H1 (cell line): ENCODE data around the gene NRDE2. TPM values are rescaled to one million over a fixed set of nuclear protein-coding genes. Genes with fewer than 3 reads are reported as not detected.

Experiments used
- CTCF ChIA-PET: fragments of 300-600 bp; sonication (Branson Sonifier 250); formaldehyde crosslinking; loops from one replicate; lab custom pipeline; 2021; ENCODE audit not compliant: partially characterized antibody; lab: Charles Lee
- POLR2A ChIA-PET: fragments of 300-600 bp; sonication (Branson Sonifier 250); formaldehyde crosslinking; loops from one replicate; lab custom pipeline; 2021; ENCODE audit warnings: inconsistent platforms; ENCODE audit not compliant: partially characterized antibody; lab: Charles Lee
- DNase-seq, 2 experiments: peaks; one replicate each; pipeline versions ENCODE4 v3.0.0 to v3.0.0-alpha.2; 2010 to 2022; ENCODE audit warnings: low spot score in 2 of 2, low read depth in 1 of 2, mixed read lengths in 1 of 2
- FAIRE-seq: peaks from 2 replicates; lab custom pipeline; 2011; peaks lifted over from hg19 to GRCh38; lab: Jason Lieb, UNC
- H2AFZ ChIP-seq: 2 replicates; pipeline ENCODE4 v1.8.1; 2012; ENCODE audit warnings: low read length, inconsistent platforms
- H2AK5ac ChIP-seq: 2 replicates; pipeline ENCODE4 v1.6.1; 2013; ENCODE audit warnings: low read depth, low read length
- H2BK120ac ChIP-seq: replicated peaks from 2 replicates; pipeline ENCODE3; 2013; ENCODE audit warnings: low read depth, low read length, inconsistent platforms
- H2BK12ac ChIP-seq: 2 replicates; pipeline ENCODE4 v1.6.1; 2013; ENCODE audit warnings: low read depth, low read length
- H2BK15ac ChIP-seq: 2 replicates; pipeline ENCODE4 v1.6.1; 2013; ENCODE audit warnings: low read length
- H2BK20ac ChIP-seq: 2 replicates; pipeline ENCODE4 v1.6.1; 2013; ENCODE audit warnings: low read length
- H2BK5ac ChIP-seq: 2 replicates; pipeline ENCODE4 v1.6.1; 2013; ENCODE audit warnings: low read depth, low read length
- H3K14ac ChIP-seq: 2 replicates; pipeline ENCODE4 v1.6.1; 2013; ENCODE audit warnings: inconsistent platforms; ENCODE audit not compliant: insufficient read length
- H3K18ac ChIP-seq: 2 replicates; pipeline ENCODE4 v1.6.1; 2013; ENCODE audit warnings: low read length; ENCODE audit errors: extremely low read depth
- H3K23ac ChIP-seq: 2 replicates; pipeline ENCODE4 v1.6.1; 2013; ENCODE audit warnings: inconsistent platforms; ENCODE audit not compliant: insufficient read length
- H3K23me2 ChIP-seq: 2 replicates; pipeline ENCODE4 v1.6.1; 2013; ENCODE audit warnings: low read depth, low read length
- H3K27ac ChIP-seq: 2 replicates; pipeline ENCODE4 v1.6.1; 2011; ENCODE audit warnings: low read depth, low read length, inconsistent platforms
- H3K27me3 ChIP-seq, 4 experiments: replicated peaks in 1 of 4; 1 replicate in 1 of 4; 2 replicates in 3 of 4; pipeline versions ENCODE4 v1.6.1 to v1.8.1; 2011 to 2013; ENCODE audit warnings: low read length in 3 of 4, mild to moderate bottlenecking in 3 of 4, inconsistent platforms in 2 of 4, mixed read lengths in 2 of 4, moderate library complexity in 1 of 4; ENCODE audit not compliant: control insufficient read depth in 3 of 4, insufficient read depth in 3 of 4; ENCODE audit errors: extremely low read depth in 1 of 4
- H3K36me3 ChIP-seq, 4 experiments: 2 replicates each; pipeline versions ENCODE4 v1.6.1 to v1.8.1; 2011 to 2013; ENCODE audit warnings: mild to moderate bottlenecking in 4 of 4, low read length in 3 of 4, moderate library complexity in 2 of 4, control low read depth in 1 of 4, inconsistent platforms in 1 of 4; ENCODE audit not compliant: insufficient read depth in 4 of 4, control insufficient read depth in 2 of 4
- H3K4ac ChIP-seq: replicated peaks from 2 replicates; pipeline ENCODE3; 2013; ENCODE audit warnings: low read length, low read depth, mixed read lengths, inconsistent platforms; ENCODE audit not compliant: insufficient read length
- H3K4me1 ChIP-seq, 4 experiments: replicated peaks in 1 of 4; 1 replicate in 1 of 4; 2 replicates in 3 of 4; pipeline versions ENCODE4 v1.6.1 to v1.8.1; 2011 to 2013; ENCODE audit warnings: low read length in 3 of 4, inconsistent platforms in 2 of 4, mixed read lengths in 1 of 4; ENCODE audit not compliant: insufficient read depth in 4 of 4, control insufficient read depth in 3 of 4
- H3K4me2 ChIP-seq, 2 experiments: 2 replicates each; pipeline versions ENCODE4 v1.6.1 to v1.8.1; 2011 to 2013; ENCODE audit warnings: low read depth in 2 of 2, low read length in 2 of 2, control low read depth in 1 of 2, inconsistent platforms in 1 of 2, mild to moderate bottlenecking in 1 of 2; ENCODE audit not compliant: insufficient read depth in 1 of 2
- H3K4me3 ChIP-seq, 4 experiments: fragments of 200-600, 300-600 bp in 1 of 4; sonication (generic), shearing (Covaris generic), sonication (Bioruptor Twin) in 1 of 4; 2 replicates each; pipeline versions ENCODE4 v1.5.1 to v1.8.1; 2011 to 2016; ENCODE audit warnings: low read length in 4 of 4, low read depth in 3 of 4, control low read depth in 2 of 4, inconsistent platforms in 2 of 4, mild to moderate bottlenecking in 2 of 4, mixed read lengths in 1 of 4, moderate library complexity in 1 of 4; ENCODE audit not compliant: insufficient read depth in 2 of 4; ENCODE audit errors: extremely low read depth in 1 of 4
- H3K56ac ChIP-seq: replicated peaks from 2 replicates; pipeline ENCODE3; 2013; ENCODE audit warnings: low read depth, mild to moderate bottlenecking, mixed read lengths, low read length, inconsistent platforms; ENCODE audit not compliant: insufficient read length
- H3K79me1 ChIP-seq: 2 replicates; pipeline ENCODE4 v1.6.1; 2013; ENCODE audit warnings: low read depth, low read length, control low read depth
- H3K79me2 ChIP-seq, 2 experiments: 2 replicates each; pipeline versions ENCODE4 v1.6.1 to v1.8.1; 2012 to 2013; ENCODE audit warnings: low read length in 2 of 2, mild to moderate bottlenecking in 2 of 2, inconsistent platforms in 1 of 2; ENCODE audit not compliant: insufficient read depth in 2 of 2, control insufficient read depth in 1 of 2
- H3K9ac ChIP-seq, 4 experiments: replicated peaks in 1 of 4; 1 replicate in 1 of 4; 2 replicates in 3 of 4; pipeline versions ENCODE4 v1.6.1 to v1.8.1; 2011 to 2013; ENCODE audit warnings: low read depth in 3 of 4, low read length in 3 of 4, control low read depth in 2 of 4, mild to moderate bottlenecking in 2 of 4, moderate library complexity in 2 of 4, inconsistent platforms in 1 of 4; ENCODE audit errors: extremely low read depth in 1 of 4
- H3K9me3 ChIP-seq, 2 experiments: 2 replicates each; pipeline versions ENCODE4 v1.6.1 to v1.8.1; 2012 to 2013; ENCODE audit warnings: mild to moderate bottlenecking in 2 of 2, moderate library complexity in 2 of 2, control low read depth in 1 of 2, inconsistent platforms in 1 of 2, low read depth in 1 of 2, low read length in 1 of 2, mixed read lengths in 1 of 2; ENCODE audit not compliant: insufficient read depth in 2 of 2
- H4K20me1 ChIP-seq, 2 experiments: replicated peaks in 1 of 2; 2 replicates each; pipeline versions ENCODE3 to v1.8.1; 2011 to 2013; ENCODE audit warnings: inconsistent platforms in 2 of 2, low read length in 2 of 2, mild to moderate bottlenecking in 1 of 2; ENCODE audit not compliant: insufficient read depth in 2 of 2, control insufficient read depth in 1 of 2
- H4K5ac ChIP-seq: 2 replicates; pipeline ENCODE4 v1.6.1; 2013; ENCODE audit warnings: low read length, low read depth, mixed read lengths, inconsistent platforms; ENCODE audit not compliant: insufficient read length
- H4K8ac ChIP-seq: 2 replicates; pipeline ENCODE4 v1.8.0; 2013; ENCODE audit warnings: mild to moderate bottlenecking, moderate library complexity, low read length, inconsistent platforms; ENCODE audit not compliant: insufficient read depth; ENCODE audit errors: extremely low read depth
- H4K91ac ChIP-seq: replicated peaks from 2 replicates; pipeline ENCODE3; 2013; ENCODE audit warnings: low read length, mixed read lengths, inconsistent platforms; ENCODE audit not compliant: insufficient read length
- CBX8 ChIP-seq: fragments of 300-800, 300-1000 bp; sonication (generic); IDR thresholded peaks from 2 replicates; pipeline ENCODE4 v1.7.1; 2016; ENCODE audit warnings: low read depth, low read length, borderline replicate concordance
- CHD2 ChIP-seq: IDR thresholded peaks from 2 replicates; pipeline ENCODE4 v1.6.1; 2012; ENCODE audit warnings: low read length, improper control_type of control experiment
- WGBS, 2 experiments: shearing (Covaris generic) in 1 of 2; methylation state at CpG; one replicate each; pipeline versions ENCODE4 v1.1.6 to v1.1.7; 2013 to 2015; ENCODE audit warnings: low lambda C conversion rate in 2 of 2, mixed read lengths in 2 of 2, inconsistent platforms in 1 of 2, low coverage in 1 of 2, missing lambda C conversion rate in 1 of 2; ENCODE audit not compliant: insufficient replicate concordance in 2 of 2, insufficient coverage in 1 of 2, insufficient read length in 1 of 2; ENCODE audit errors: extremely low coverage in 1 of 2, missing lambda C conversion rate in 1 of 2; 5-methylcytosine and 5-hydroxymethylcytosine counted together
- polyA plus RNA-seq, 7 experiments: library from polyadenylated mRNA; depleted of rRNA in 3 of 7; stranded (reverse) in 5 of 7; unstranded in 2 of 7; fragments of >200 nt in 5 of 7; fragments of 200-250 nt in 2 of 7; gene quantifications; 1 replicate in 5 of 7; 2 replicates in 1 of 7; 4 replicates in 1 of 7; pipeline versions ENCODE4 v1.2.1 to v1.2.3, GENCODE V29; 2011 to 2013; ENCODE audit warnings: missing spikeins in 2 of 7, mixed read lengths in 2 of 7
- total RNA-seq: library from RNA; stranded (reverse); fragmentation: NEBNext Ultra II Directional; extraction: Animal tissue kit (Norgen Biotek cat#: 25700); gene quantifications from 2 replicates; pipeline ENCODE4 v1.2.1, GENCODE V29; 2021

NRDE2 gene
- total and polyA plus RNA-seq, 2 of the 8 experiments (the other 6 are each of a cell fraction or from before 2014, with no cell fraction given) = 4.9 to 12.1 TPM

GRCh38 chr14:90330203-90331196, 1.2 kb downstream of the NRDE2 start:
- Histone ChIP-seq H2AK5ac (no peak overlapping the region), H3K36me3 (no peaks in the 10 kb centered on the region), H3K27ac (no peak overlapping the region), H3K79me1 (peaks cover 3% of the 10 kb centered on the region; the same call in 1 of the 2 replicates), H3K27me3 (no peaks in the 10 kb centered on the region; a peak in 1 of 7 replicates), H3K9me3 (no peaks in the 10 kb centered on the region), H4K8ac (peak overlapping the region; percentile 41; the same call in 1 of the 2 replicates), H3K18ac (no peak overlapping the region), H3K4me1 (peaks cover 0 to 3% (median 0%) of the 10 kb centered on the region in 4 experiments; a peak in 2 of 7 replicates), H2BK15ac (no peak overlapping the region), H3K23ac (no peak overlapping the region), H2BK5ac (no peak overlapping the region), H3K9ac (no peak overlapping the region; a peak in 1 of 7 replicates), H3K4ac (peak overlapping the region; percentile 66), H2BK12ac (no peak overlapping the region), H4K5ac (no peak overlapping the region), H2BK120ac (no peak overlapping the region), H3K23me2 (0 out of 2 replicates have a peak, but pooled peaks cover 2% of the 10 kb centered on the region), H2AFZ (no peak overlapping the region), H4K20me1 (no peaks in the 10 kb centered on the region), H3K79me2 (peaks cover 0 to 23% of the 10 kb centered on the region in 2 experiments; a peak in 2 of 4 replicates), H2BK20ac (no peak overlapping the region), H3K14ac (no peak overlapping the region), H3K56ac (no peak overlapping the region), H3K4me2 (peak overlapping the region; percentile 85 to 87), H3K4me3 (peak overlapping the region in 2 of 4 experiments; percentile 71 to 72; a peak in 3 of 8 replicates), H4K91ac (peak overlapping the region; percentile 30)
- FAIRE-seq (no peak), DNase-seq (no peak)
- 94% methylated on average over 14 of the region's 15 CpGs; no CpG with 5 or more reads in 1 of the 2 experiments for WGBS, 2 experiments
- ChIA-PET POLR2A (interaction anchor here (0.6 to 1.4 kb wide), 5 partner anchors 9 to 249 kb away, joined by 3 to 4 read pairs (median 3); no protein-coding TSS in a partner anchor), CTCF (interaction anchor here (0.9 kb wide), 1 partner anchor 17 kb away, joined by 4 read pairs; no protein-coding TSS in a partner anchor)
- TF ChIP-seq CHD2 (no peak), CBX8 (no peak)
